ENCODE data around the gene IL4R. TPM values are rescaled to one million over a fixed set of nuclear protein-coding genes. Genes with fewer than 3 reads are reported as not detected.
"Not testable (repeated sequence)": the region's sequence is repeated elsewhere in the genome, so short reads cannot be mapped to it uniquely, and the experiment has no call there.

IL4R gene
- polyA plus RNA-seq, 5 donors = 27.7 to 37.6 (median 34.4) TPM

- no peak for DNase-seq
These were observed 26.5 kb upstream of the IL4R start for GRCh38 chr16:27287051-27287811.

DNA sequence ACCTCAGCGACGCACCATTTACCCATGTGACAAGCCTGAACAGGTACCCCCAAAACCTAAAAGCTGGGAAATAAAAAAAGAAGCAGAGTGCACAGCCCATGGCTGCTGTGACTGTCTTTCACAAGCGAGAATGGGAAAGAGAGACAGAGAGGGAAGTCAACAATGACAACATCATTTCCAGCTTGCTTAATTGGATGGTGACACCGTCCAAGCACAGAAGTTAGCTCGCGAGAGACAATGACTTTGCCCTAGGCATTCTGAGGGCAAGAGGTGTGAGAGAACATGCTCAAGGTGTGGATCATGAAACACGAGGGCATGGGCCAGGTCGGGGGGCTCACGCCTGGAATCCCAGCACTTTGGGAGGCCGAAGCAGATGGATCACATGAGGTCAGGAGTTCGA, 25.9 kb upstream of the IL4R start:
- no peak for DNase-seq

DNA sequence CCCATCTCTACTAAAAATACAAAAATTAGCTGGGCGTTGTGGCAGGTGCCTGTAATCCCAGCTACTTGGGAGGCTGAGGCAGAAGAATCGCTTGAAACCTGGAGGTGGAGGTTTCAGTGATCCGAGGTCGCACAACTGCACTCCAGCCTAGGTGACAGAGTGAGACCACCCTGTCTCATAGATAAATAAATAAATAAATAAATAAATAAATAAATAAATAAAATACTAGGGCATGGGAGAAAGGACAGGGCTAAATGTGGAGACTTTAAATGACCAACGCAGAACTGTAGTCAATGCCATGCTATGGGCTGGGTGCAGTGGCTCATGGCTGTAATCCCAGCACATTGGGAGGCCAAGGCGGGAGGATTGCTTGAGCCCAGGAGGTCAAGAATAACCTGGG, 25.5 kb upstream of the IL4R start:
- DNase-seq = not testable (repeated sequence)

DNA sequence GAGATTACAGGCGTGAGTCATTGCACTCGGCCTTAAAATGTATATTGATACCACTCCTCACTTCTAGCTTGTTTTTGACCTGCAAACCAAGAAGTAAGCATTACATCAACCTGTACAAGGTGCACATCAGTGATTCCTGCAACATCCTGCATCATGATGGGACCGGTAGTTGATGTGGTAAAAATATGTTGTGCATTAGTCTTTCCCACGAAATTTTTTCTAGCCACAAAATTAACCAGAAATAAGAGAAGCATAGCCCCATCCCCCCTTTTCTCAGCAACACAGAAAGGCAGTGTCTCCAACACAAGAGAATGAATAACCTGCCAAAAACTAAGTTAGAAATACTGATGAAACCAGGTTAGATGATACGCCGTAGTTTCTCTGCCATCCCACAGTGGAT, 24.1 kb upstream of the IL4R start:
- DNase-seq = no peak

GRCh38 chr16:27290562-27290961, 23.2 kb upstream of the IL4R start:
- DNase-seq = no peak

GRCh38 chr16:27291106-27291505, 22.7 kb upstream of the IL4R start:
- no peak for DNase-seq

GRCh38 chr16:27291722-27292240, 22.0 kb upstream of the IL4R start:
- no peak for DNase-seq

- DNase-seq = no peak
These were observed 20.4 kb upstream of the IL4R start for GRCh38 chr16:27293343-27293742.

DNA sequence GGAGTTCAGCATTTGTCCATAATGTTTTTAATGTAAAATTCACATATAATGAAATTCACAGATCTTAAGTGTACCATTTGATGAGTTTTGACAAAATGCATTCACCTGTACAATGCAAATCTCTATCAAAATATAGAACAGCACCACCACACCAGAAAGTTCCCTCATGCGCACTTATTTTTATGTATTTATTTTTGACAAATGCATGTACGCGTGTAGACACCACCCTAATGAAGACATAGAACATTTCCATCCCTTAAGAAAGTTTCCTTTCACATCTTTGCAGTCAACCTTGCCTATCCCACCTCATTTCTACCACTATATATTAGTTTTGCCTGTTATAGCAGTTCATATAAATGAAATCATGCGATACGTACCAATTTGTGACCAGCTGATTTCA, 15.6 kb upstream of the IL4R start:
- no peak for DNase-seq

DNA sequence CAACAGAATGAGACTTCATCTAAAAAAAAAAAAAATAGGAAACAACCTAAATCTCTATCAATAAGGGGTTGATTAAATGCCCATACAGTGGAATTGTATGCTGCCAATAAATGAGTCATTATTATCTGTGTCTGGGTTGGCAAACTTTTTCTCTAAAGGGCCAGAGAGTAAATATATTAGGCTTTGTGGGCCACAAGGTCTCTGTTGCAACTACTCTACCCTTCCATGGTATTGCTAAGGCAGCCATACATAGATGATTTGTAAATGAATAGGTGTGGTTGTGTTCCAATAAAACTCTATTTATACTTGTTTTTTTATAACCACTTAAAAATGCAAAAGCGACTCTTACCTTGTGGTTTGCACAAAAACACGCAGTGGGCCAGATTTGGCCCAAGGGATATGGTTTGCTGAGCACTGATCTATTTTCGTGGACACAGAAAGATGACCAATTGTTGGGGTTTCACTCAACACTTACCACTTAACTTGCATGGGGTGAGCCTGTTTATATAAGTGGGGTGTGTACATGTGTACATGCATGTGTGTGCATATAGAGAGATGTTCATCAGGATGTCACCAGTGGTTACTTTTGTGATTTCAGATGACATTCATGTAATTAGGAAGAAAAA, 12.4 kb upstream of the IL4R start:
- DNase-seq = no peak

- DNase-seq = no peak
These were observed 11.6 kb upstream of the IL4R start for GRCh38 chr16:27302126-27302525.

GRCh38 chr16:27303256-27304100, 10.3 kb upstream of the IL4R start:
- DNase-seq = no peak

DNA sequence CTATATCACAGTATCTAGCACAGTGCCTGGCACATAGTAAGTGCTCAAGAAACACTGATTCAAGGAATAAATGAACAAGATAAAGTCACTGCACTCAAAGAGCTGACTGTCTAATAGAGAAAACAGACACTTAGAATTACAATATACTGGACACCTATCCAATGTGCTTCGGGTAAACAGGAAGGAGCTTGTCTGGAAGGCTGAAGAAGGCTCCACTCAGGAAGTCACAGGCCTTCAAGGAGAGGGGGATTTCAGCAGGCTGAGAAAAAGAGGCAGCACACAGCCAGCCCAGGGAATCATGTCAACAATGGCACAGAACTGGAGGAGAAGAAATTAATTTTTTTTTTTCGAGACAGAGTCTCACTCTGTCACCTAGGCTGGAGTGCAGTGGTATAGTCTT, 9.7 kb upstream of the IL4R start:
- DNase-seq = no peak

DNA sequence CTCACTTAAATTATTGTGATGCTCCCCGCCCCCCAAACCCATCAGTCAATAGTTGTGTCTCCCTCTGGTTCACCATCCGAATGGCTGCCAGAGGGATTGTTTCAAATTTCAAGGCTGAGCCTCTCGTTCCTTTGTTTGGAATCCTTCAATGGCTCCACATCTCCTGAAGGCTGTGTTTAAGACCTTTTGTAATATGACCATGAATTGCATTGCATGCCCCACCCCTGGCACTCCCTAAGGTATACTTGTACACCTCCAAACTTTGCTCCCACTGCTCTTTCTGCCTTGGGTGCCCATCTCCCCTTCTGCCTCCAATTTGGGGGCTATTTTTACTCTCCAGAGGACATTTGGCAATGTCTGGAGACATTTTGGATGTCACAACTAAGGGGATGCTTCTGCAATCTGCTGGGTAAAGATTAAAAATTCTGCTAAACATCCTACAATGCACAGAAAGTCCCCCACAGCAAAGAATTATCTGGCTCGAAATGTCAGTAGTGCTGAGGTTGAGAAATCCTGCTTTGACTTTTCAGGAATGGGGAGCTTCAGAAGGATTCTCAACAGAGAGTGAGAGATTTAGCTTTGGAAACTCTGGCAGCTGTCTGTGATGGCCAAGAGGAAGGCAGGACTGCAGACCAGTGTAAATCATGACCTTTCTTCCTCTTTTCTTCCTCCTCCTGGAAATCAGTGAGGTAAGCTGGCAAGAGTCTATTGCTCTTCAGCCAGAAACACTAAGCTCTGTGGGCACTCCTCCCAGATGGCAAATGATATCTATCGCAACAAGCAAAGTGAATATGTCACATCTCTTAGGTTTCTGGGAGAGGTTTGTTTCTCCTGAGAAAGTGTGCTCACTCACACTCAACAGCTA, 8.7 kb upstream of the IL4R start:
- no peak for DNase-seq

- no peak for DNase-seq
These were observed 7.8 kb upstream of the IL4R start for GRCh38 chr16:27305839-27306442.

- DNase-seq = no peak
These were observed 5.0 kb upstream of the IL4R start for GRCh38 chr16:27308792-27309191.

GRCh38 chr16:27310576-27311447, 3.0 kb upstream of the IL4R start:
- no peak for DNase-seq

DNA sequence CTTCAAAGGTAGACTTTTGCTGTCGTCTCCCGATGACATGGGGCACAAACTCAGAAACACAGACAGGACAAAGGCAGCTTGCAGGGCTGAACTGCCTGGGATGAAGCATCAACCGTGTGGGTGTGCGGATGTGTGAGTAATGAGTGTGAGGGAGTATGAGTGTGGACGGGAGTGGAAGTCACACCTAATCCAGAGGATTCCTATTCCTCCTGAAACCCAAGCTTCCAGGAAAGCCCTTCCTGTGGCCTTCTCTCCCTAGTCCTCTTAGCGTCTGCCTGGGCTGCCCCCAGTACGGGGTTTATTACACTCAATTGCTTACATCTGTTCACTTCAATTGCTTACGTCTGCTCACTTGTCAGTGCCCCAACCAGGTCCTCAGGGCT, 2.3 kb upstream of the IL4R start:
- DNase-seq = no peak

- DNase-seq = no peak
These were observed 1.9 kb upstream of the IL4R start for GRCh38 chr16:27311897-27312303.

Data from right lung (tissue), 5 donors.